Activated CD8-positive, alpha-beta T cell treated with anti-CD3 and anti-CD28 coated beads, Interleukin-2, amount 10 ng/mL, durations not matched to agents 7 days and 5 days (primary cell): ENCODE measurements around the gene CDYL. TPM values are rescaled to one million over a fixed set of nuclear protein-coding genes. Genes with fewer than 3 reads are reported as not detected.

Source experiments
- ATAC-seq: fragments of 150-1000 bp; cut with Tn5 transposase; one replicate; pipeline ENCODE4 v1.10.0; 2021; ENCODE audit warnings: moderate library complexity
- CTCF ChIA-PET: fragments of 350-600 bp; sonication (Branson Sonifier 250); formaldehyde crosslinking; loops from one replicate; lab custom pipeline; 2021; ENCODE audit warnings: antibody characterized with exemption; lab: Charles Lee
- POLR2A ChIA-PET: fragments of 350-600 bp; sonication (Branson Sonifier 250); formaldehyde crosslinking; loops from one replicate; lab custom pipeline; 2021; ENCODE audit warnings: antibody characterized with exemption; lab: Charles Lee
- DNase-seq: peaks from one replicate; pipeline ENCODE4 v3.0.0-alpha.2; 2020
- H3K27ac Mint-ChIP-seq: one replicate; pipeline ENCODE4 v1.8.0; 2021; ENCODE audit warnings: mild to moderate bottlenecking, mixed read lengths
- H3K27me3 Mint-ChIP-seq: one replicate; pipeline ENCODE4 v1.8.0; 2021; ENCODE audit warnings: low read depth, mixed read lengths
- H3K36me3 Mint-ChIP-seq: one replicate; pipeline ENCODE4 v1.8.0; 2021; ENCODE audit warnings: low read depth, mixed read lengths
- H3K4me1 Mint-ChIP-seq: one replicate; pipeline ENCODE4 v1.8.0; 2021; ENCODE audit warnings: low read depth, mixed read lengths
- H3K4me3 Mint-ChIP-seq: one replicate; pipeline ENCODE4 v1.8.0; 2021; ENCODE audit warnings: mild to moderate bottlenecking, mixed read lengths
- H3K9me3 Mint-ChIP-seq: one replicate; pipeline ENCODE4 v1.8.0; 2022; ENCODE audit warnings: mixed read lengths; ENCODE audit not compliant: insufficient read depth
- total RNA-seq, 2 experiments: library from RNA; stranded (reverse); gene quantifications; one replicate each; pipeline ENCODE4 v1.2.3, GENCODE V29; 2021

The CDYL gene
- total RNA-seq, 2 experiments from 2014 or later, result 32.5 to 36.3 TPM

DNA sequence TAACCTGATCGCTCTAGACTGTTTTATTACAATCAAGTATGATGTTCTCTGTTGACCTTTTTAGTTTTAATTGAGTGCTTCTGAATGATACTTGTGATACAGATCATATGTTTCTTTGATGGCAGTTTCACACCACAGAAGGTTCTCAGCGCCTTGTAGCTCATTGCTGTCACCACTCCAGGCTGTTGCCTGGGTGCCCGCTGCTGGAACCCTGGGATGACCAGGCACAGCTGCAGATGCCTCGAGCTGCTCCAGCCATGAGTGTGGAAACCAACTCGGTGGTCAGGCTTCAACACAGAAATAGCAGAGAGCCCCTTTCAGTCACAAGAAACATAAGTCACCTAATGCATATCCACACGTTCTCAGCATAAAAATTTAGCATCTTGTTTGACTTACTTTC, 114.9 kb downstream of the CDYL start:
- ChIA-PET POLR2A (no interaction called here), CTCF (no interaction called here)
- DNase-seq (no peak), ATAC-seq (no peak)
- H3K9me3 Mint-ChIP-seq, result peaks cover 7% of the 10 kb centered on the region
- H3K4me3 Mint-ChIP-seq, result no peak overlapping the region
- peaks cover 17% of the 10 kb centered on the region for H3K36me3 Mint-ChIP-seq
- H3K27ac Mint-ChIP-seq, result no peak overlapping the region
- no peaks in the 10 kb centered on the region for H3K27me3 Mint-ChIP-seq
- no peaks in the 10 kb centered on the region for H3K4me1 Mint-ChIP-seq

DNA sequence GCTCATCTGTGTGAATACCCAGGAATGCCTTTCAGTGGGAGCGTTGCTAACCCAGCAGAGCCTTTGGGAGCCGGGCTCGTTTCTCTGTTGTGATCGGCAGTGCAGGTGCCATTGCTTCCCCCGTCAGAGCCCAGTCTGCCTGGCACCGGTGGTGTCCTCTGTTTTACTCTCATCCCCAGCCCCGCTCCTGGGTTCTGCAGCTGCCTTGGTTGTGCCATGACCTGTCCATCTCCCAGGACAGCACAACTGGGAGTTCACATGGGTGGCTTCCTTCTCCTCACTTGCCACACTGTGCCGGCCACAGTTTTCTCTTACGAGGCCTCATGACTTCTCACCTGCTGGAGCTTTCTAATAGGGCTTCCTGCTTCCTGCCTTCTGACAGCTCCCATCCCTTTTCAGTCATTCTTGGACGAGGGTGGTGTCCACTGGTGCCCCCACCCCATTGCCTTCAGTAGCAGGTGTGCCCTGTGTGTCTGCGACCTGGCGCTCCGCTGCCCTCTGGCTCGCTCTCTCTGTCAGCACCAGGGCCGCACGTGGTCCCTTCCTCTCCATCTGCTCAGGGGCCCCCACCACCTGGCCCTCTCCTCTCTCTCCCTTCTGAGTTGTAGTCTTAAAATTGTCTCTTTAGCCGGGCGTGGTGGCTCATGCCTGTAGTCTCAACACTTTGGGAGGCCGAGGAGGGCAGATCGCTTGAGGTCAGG, 116.7 kb downstream of the CDYL start:
- no peaks in the 10 kb centered on the region for H3K9me3 Mint-ChIP-seq
- POLR2A ChIA-PET, result no interaction called here
- ATAC-seq (no peak), DNase-seq (no peak)
- CTCF ChIA-PET, result no interaction called here
- no peaks in the 10 kb centered on the region for H3K27me3 Mint-ChIP-seq
- no peaks in the 10 kb centered on the region for H3K4me1 Mint-ChIP-seq
- peaks cover 26% of the 10 kb centered on the region for H3K36me3 Mint-ChIP-seq
- no peak overlapping the region for H3K27ac Mint-ChIP-seq
- H3K4me3 Mint-ChIP-seq, result no peak overlapping the region

DNA sequence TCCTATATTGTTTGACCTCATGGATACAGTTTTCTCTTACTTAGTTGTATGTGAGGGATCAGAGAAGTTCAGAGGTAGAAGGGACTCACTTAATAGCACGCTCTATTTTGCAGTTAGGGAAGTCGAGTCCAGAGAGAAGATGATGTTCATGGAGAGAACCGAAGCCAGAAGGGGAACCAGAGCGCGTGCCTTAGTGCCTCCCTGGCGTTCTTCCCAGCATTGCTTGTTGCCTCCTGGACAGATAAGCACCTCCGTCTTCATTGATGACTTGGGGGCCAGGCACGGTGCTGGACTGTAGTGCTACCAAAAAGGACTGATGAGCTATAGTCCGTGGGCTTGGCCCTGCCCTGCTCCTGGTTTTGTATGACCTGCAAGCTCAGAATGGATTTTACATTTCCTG, 117.8 kb downstream of the CDYL start:
- CTCF ChIA-PET, result no interaction called here
- Mint-ChIP-seq H3K9me3 (peaks cover 3% of the 10 kb centered on the region), H3K4me3 (no peak overlapping the region), H3K27ac (no peak overlapping the region), H3K27me3 (no peaks in the 10 kb centered on the region), H3K4me1 (no peaks in the 10 kb centered on the region), H3K36me3 (peaks cover 32% of the 10 kb centered on the region)
- POLR2A ChIA-PET, result no interaction called here
- ATAC-seq, result no peak
- DNase-seq, result no peak

DNA sequence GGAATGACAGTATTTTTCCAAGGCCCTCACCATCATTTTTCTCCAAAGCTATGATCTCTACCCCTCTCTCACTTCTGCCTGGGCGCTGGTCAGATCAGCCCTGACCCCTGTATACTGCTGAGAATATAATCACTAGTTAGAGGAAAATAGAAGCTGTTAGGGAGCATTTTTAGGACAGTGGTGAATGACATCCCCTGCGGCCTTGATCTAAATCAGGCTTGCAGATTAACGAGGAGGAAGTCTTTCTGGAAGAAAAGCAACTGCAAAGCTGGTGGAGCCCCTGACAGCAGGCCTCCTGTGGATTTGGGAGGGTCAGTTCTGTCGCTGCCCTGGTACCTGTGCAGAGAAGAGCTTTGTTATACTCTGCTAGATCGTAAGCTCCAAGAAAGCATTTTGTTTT, 119.8 kb downstream of the CDYL start:
- H3K4me1 Mint-ChIP-seq, result no peaks in the 10 kb centered on the region
- ATAC-seq (no peak), DNase-seq (no peak)
- no peak overlapping the region for H3K27ac Mint-ChIP-seq
- no peaks in the 10 kb centered on the region for H3K27me3 Mint-ChIP-seq
- POLR2A ChIA-PET, result no interaction called here
- peaks cover 5% of the 10 kb centered on the region for H3K9me3 Mint-ChIP-seq
- no peak overlapping the region for H3K4me3 Mint-ChIP-seq
- CTCF ChIA-PET, result interaction anchor here (0.9 to 1.3 kb wide), 2 partner anchors 11 to 52 kb away, joined by 3 to 4 read pairs; no protein-coding TSS in a partner anchor
- H3K36me3 Mint-ChIP-seq, result peaks cover 41% of the 10 kb centered on the region

DNA sequence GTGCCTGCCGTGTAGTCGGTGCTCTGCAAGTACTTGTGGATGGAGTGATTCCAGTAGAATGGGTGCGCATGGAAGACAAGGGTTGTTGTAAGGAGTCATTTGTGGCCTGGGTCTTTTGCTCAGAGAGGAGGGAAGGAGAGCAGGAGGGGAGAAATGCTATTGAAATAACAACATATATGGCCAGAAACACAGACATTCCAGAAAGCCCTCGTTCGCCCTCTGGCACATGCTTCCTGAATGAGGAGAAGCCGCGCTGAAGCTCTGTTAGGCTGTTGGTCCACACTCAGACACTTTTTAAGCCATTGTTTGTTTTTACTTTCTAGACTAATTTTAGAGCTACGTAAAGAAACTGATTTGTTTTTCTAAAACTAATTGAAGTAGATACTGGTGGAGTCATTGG, 120.2 kb downstream of the CDYL start:
- CTCF ChIA-PET, result interaction anchor here (0.9 to 1.3 kb wide), 2 partner anchors 10 to 52 kb away, joined by 3 to 4 read pairs; no protein-coding TSS in a partner anchor
- DNase-seq (no peak), ATAC-seq (no peak)
- Mint-ChIP-seq H3K4me3 (no peak overlapping the region), H3K27me3 (no peaks in the 10 kb centered on the region), H3K36me3 (peaks cover 41% of the 10 kb centered on the region), H3K27ac (no peak overlapping the region), H3K4me1 (no peaks in the 10 kb centered on the region), H3K9me3 (peaks cover 5% of the 10 kb centered on the region)
- POLR2A ChIA-PET, result no interaction called here

DNA sequence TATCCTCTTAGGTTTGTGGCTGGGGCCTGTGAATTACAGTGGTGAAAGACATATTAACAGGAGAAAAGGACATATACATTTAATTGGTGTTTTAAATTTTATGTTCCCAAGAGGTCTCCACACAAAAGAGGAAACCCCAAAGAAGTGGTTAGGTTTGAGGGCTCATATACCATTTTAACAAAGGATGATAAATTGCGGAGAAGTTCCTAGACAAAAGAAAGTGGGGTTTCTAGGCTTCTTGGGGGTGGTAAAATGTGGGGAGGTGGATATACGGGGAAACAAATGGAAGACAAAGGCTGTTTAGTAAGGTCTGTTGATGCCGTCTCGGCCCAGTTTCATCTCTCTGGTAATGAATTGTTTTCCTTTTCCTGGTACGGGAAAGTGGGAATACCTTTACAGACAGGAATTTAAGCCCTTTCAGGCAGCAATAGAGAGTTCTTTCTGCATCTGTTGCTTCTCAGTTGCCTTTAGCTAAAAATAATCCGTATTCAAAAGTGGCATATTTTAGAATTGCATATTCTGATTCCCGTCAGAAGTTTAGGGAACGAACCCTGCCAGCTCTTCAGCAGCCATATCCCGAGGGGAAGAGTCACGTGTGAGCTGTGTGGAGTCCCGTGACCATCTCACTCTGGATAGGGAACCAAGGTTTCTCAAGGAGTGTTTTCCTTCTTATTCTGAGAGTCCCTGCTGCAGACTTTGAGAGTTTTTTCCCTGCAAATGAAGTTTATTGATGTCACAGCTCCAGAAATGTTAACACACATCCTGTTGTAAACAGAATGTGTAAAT, 123.2 kb downstream of the CDYL start:
- H3K36me3 Mint-ChIP-seq, result peaks cover 39% of the 10 kb centered on the region
- DNase-seq (no peak), ATAC-seq (no peak)
- no peak overlapping the region for H3K27ac Mint-ChIP-seq
- ChIA-PET POLR2A (no interaction called here), CTCF (no interaction called here)
- no peaks in the 10 kb centered on the region for H3K4me1 Mint-ChIP-seq
- H3K9me3 Mint-ChIP-seq, result peaks cover 5% of the 10 kb centered on the region
- H3K4me3 Mint-ChIP-seq, result no peak overlapping the region
- no peaks in the 10 kb centered on the region for H3K27me3 Mint-ChIP-seq

DNA sequence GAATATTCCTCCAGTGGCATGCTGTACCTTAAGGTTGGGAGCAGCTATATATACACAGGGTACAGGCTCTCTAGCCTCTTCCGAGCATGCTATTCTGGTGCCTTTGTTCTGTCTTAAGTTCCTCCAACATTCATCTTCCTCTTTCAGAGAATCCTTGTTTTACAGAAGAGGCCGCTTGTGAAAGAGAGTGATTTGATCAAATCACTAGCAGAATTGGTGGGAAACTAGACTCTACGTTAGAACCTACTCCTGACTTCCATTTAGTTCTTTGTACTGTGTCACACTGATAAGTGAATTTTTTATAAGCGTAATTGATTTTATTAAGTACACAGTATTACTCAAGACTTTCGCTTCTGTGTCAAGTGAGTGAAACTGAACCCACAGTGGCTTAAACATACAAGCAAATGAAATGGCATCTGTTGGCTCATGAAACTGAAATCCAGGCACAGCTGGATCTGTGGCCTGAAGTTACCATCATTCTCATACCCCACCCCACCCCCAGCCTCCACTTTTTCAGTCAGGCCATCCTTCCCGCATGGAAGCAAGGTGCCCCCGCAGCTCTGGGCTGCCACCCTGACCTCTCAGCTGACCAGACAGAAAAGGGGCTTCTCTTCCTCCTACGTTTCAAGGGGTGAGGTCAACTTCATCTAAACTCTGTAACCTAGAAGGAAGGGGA, 125.3 kb downstream of the CDYL start:
- no peak overlapping the region for H3K4me3 Mint-ChIP-seq
- peaks cover 5% of the 10 kb centered on the region for H3K9me3 Mint-ChIP-seq
- H3K36me3 Mint-ChIP-seq, result peaks cover 28% of the 10 kb centered on the region
- ATAC-seq (no peak), DNase-seq (no peak)
- CTCF ChIA-PET, result interaction anchor here (0.5 kb wide), 1 partner anchor 39 kb away, joined by 3 read pairs; no protein-coding TSS in a partner anchor
- H3K27ac Mint-ChIP-seq, result no peak overlapping the region
- H3K27me3 Mint-ChIP-seq, result no peaks in the 10 kb centered on the region
- H3K4me1 Mint-ChIP-seq, result peaks cover 8% of the 10 kb centered on the region
- POLR2A ChIA-PET, result no interaction called here

DNA sequence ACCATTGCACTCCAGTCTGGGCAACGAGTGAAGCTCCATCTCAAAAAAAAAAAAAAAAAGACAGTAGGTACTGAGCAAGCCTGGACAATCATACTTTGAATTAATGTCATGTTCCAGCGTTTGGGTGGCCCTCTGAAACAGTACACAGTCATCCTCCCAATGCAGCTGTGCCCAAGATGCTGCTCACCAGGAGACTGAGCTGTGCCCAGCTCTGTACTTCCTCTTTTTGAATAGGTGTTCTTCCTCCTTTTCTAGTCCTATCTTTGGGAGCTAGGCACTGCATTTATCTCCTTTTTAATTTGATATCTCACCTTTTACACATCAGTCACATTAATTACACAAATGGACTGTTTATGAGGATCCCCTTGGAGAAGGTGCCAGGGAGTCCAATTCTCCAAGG, 126.2 kb downstream of the CDYL start:
- POLR2A ChIA-PET, result no interaction called here
- H3K4me3 Mint-ChIP-seq, result no peak overlapping the region
- no peak for ATAC-seq
- no peak for DNase-seq
- H3K27me3 Mint-ChIP-seq, result no peaks in the 10 kb centered on the region
- peaks cover 27% of the 10 kb centered on the region for H3K36me3 Mint-ChIP-seq
- CTCF ChIA-PET, result interaction anchor here (0.5 kb wide), 1 partner anchor 38 kb away, joined by 3 read pairs; no protein-coding TSS in a partner anchor
- H3K9me3 Mint-ChIP-seq, result peaks cover 5% of the 10 kb centered on the region
- peaks cover 17% of the 10 kb centered on the region for H3K4me1 Mint-ChIP-seq
- H3K27ac Mint-ChIP-seq, result no peak overlapping the region

DNA sequence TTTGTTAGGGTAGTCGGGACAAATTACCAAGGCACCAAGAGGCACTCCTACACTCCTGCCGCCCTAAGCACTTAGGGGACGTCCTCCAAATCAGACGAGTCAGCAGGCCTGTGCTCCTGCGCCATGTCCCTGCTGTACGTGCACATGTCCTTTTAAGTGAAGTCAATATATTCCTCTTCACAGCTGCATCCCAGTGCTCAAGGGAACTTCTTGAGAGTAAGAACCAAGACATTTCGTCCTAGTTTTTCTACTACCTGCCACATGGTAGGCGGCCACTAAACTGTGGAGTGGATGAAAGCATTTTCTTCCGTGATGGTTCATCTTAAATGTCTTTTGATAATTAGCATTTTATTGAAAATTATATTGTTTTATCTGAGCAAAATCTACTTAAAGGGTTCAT, 126.9 kb downstream of the CDYL start:
- Mint-ChIP-seq H3K36me3 (peaks cover 27% of the 10 kb centered on the region), H3K4me3 (no peak overlapping the region), H3K4me1 (peaks cover 24% of the 10 kb centered on the region), H3K27ac (no peak overlapping the region), H3K9me3 (peaks cover 5% of the 10 kb centered on the region), H3K27me3 (no peaks in the 10 kb centered on the region)
- ChIA-PET CTCF (no interaction called here), POLR2A (interaction anchor here (0.7 kb wide), 1 partner anchor 101 kb away, joined by 3 read pairs; the partner anchor contains the start of gene RPP40)
- DNase-seq (no peak), ATAC-seq (no peak)

DNA sequence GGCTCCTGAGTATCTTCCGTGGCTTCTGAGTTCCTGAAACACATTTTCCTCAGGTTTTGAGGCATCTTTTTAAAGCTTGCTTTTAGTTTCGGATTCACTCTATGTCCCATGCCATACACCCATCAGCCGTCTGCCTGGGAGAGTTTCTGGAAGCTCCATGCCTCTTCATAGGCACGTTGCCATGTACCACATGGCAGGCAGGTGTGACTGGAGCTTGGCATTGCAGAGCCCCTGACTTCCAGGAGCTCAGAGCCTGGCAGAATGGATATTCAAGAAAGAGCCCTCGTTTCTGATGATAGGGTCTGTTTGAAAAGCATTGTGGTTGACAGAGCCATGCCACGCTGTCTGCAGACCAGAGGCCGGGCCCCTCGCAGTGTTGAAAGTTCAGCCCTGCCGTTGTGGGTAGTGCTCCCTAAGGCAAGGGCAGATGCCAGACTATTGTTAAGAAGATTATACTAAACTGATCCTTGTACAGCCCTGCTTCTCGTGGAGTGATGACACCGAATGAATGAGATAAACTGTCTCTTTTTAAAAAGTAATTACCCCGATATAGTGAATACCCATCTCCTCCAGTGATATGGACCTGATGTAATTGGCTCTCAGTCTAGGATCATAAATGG, 127.7 kb downstream of the CDYL start:
- ChIA-PET CTCF (no interaction called here), POLR2A (interaction anchor here (0.6 to 0.7 kb wide), 2 partner anchors 14 to 100 kb away, joined by 3 read pairs; partner anchors contain the start of gene RPP40)
- ATAC-seq, result no peak
- Mint-ChIP-seq H3K4me1 (peaks cover 32% of the 10 kb centered on the region), H3K36me3 (peaks cover 25% of the 10 kb centered on the region), H3K4me3 (no peak overlapping the region), H3K9me3 (peaks cover 4% of the 10 kb centered on the region), H3K27me3 (no peaks in the 10 kb centered on the region), H3K27ac (no peak overlapping the region)
- no peak for DNase-seq

DNA sequence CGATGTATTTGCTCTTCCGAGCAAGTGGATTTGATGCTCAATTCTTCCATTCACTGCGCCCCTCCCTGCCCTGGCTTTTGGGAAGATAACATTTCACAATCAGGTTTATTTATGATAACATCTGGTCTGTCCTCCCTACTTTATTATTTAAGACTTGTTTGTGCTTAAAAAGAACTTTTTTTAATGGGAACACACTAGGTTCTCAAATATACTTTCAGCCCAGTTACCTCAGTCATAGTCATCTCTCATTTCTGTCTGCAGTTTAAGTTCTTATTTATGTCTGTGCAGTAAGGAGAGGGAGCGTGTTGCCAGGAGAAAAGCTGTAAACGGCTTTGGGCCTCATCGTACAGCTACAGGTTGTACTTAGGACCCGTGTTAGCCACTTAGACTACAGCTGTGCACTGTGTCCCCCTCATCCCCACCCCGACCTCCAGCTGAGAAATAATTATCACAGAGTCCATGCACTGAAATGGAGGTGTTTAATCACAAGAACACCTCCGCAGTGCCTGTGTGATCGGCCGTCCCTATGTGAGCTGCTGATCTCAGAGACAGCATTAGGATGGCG, 128.3 kb downstream of the CDYL start:
- Mint-ChIP-seq H3K9me3 (no peaks in the 10 kb centered on the region), H3K27me3 (no peaks in the 10 kb centered on the region), H3K27ac (no peak overlapping the region), H3K4me1 (peaks cover 33% of the 10 kb centered on the region), H3K36me3 (peaks cover 20% of the 10 kb centered on the region), H3K4me3 (no peak overlapping the region)
- DNase-seq (no peak), ATAC-seq (no peak)
- CTCF ChIA-PET, result no interaction called here
- POLR2A ChIA-PET, result interaction anchor here (0.6 kb wide), 1 partner anchor 13 kb away, joined by 3 read pairs; no protein-coding TSS in a partner anchor
